Natural killer cell (primary cell): ENCODE data around the gene R3HDML. TPM values are rescaled to one million over a fixed set of nuclear protein-coding genes. Genes with fewer than 3 reads are reported as not detected.

Experiments
- ATAC-seq, 3 donors: fragments of 150-1000 bp in 2 of 3; fragments of 200-7000 bp in 1 of 3; cut with Tn5 transposase; 1 replicate in 1 of 3; 2 replicates in 2 of 3; pipeline ENCODE4 v1.10.0; 2021; ENCODE audit warnings: mild to moderate bottlenecking in 2 of 3, moderate library complexity in 2 of 3
- DNase-seq, 2 donors: peaks; one replicate each; pipeline versions ENCODE4 v3.0.0 to v3.0.0-alpha.2; 2013 to 2021; ENCODE audit warnings: mixed read lengths in 1 of 2
- H3K27ac ChIP-seq: one replicate; pipeline ENCODE4 v1.5.1; 2013; ENCODE audit warnings: mild to moderate bottlenecking, low read length
- H3K27me3 ChIP-seq: one replicate; pipeline ENCODE4 v1.6.1; 2013; ENCODE audit warnings: low read length; ENCODE audit not compliant: control insufficient read depth, insufficient read depth
- H3K36me3 ChIP-seq: one replicate; pipeline ENCODE4 v1.6.1; 2013; ENCODE audit warnings: low read length; ENCODE audit not compliant: control insufficient read depth, insufficient read depth
- H3K4me1 ChIP-seq: one replicate; pipeline ENCODE4 v1.6.1; 2013; ENCODE audit warnings: low read length; ENCODE audit not compliant: control insufficient read depth, insufficient read depth
- H3K4me3 ChIP-seq: one replicate; pipeline ENCODE4 v1.5.1; 2013; ENCODE audit warnings: low read length
- H3K9me3 ChIP-seq: one replicate; pipeline ENCODE4 v1.6.1; 2013; ENCODE audit warnings: low read length; ENCODE audit not compliant: control insufficient read depth, insufficient read depth
- H3K27ac Mint-ChIP-seq, 2 donors: one replicate each; pipeline ENCODE4 v1.8.0; 2022; ENCODE audit warnings: mild to moderate bottlenecking in 2 of 2, mixed read lengths in 2 of 2, moderate library complexity in 1 of 2
- H3K27me3 Mint-ChIP-seq, 2 donors: one replicate each; pipeline ENCODE4 v1.8.0; 2022; ENCODE audit warnings: low read depth in 2 of 2, mixed read lengths in 2 of 2
- H3K36me3 Mint-ChIP-seq: one replicate; pipeline ENCODE4 v1.8.0; 2022; ENCODE audit warnings: mixed read lengths
- H3K4me1 Mint-ChIP-seq, 2 donors: one replicate each; pipeline ENCODE4 v1.8.0; 2022; ENCODE audit warnings: mixed read lengths in 2 of 2
- H3K4me3 Mint-ChIP-seq: one replicate; pipeline ENCODE4 v1.8.0; 2022; ENCODE audit warnings: mild to moderate bottlenecking, moderate library complexity, mixed read lengths
- H3K9me3 Mint-ChIP-seq, 2 donors: one replicate each; pipeline ENCODE4 v1.8.0; 2022; ENCODE audit warnings: mixed read lengths in 2 of 2
- WGBS: methylation state at CpG from one replicate; pipeline ENCODE4 v1.1.7; 2013; ENCODE audit warnings: missing lambda C conversion rate; ENCODE audit not compliant: insufficient coverage; 5-methylcytosine and 5-hydroxymethylcytosine counted together
- intact Hi-C: fragments of 100-400 bp; cut with micrococcal nuclease; formaldehyde crosslinking; loops from one replicate; pipeline ENCODE4 v1.14.2; 2022
- total RNA-seq, 4 donors: library from RNA; stranded (reverse); fragments of 120-200 nt in 1 of 4; gene quantifications; one replicate each; pipeline versions ENCODE4 v1.2.3 to v1.2.4, GENCODE V29; 2013 to 2022
- TF ChIP-seq, protein P1 (sequence below): fragments of 200-600 bp; IDR thresholded peaks from one replicate; pipeline ENCODE4 v1.8.0; 2022; ENCODE audit warnings: antibody characterized with exemption

Gene R3HDML
- total RNA-seq, 3 donors from 2014 or later (not counting 1 experiment from before 2014, with no cell fraction given) = not detected

DNA sequence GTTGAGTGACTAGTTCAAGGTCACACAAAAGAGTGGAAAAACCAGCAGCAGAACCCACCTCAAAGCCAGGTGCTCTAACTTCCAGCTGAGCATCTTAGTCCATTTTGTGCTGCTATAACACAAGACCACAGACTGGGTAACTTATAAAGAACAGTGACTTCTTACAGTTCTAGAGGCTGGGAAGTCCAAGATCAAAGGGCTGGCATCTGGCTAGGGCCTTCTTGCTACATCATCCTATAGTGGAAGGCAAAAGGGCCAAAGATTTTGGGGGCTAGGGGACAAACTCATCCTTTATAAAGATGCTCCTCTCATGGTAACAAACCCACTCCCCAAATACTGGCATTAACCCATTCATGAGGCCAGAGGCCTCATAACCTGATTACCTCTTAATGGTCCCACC, 35.6 kb upstream of the R3HDML start:
- H3K9me3 Mint-ChIP-seq = no peaks in the 10 kb centered on the region
- ATAC-seq (no peak), DNase-seq (no peak)
- Histone ChIP-seq H3K36me3 (no peaks in the 10 kb centered on the region), H3K4me3 (no peak overlapping the region), H3K27ac (no peak overlapping the region), H3K9me3 (no peaks in the 10 kb centered on the region), H3K4me1 (no peaks in the 10 kb centered on the region), H3K27me3 (no peaks in the 10 kb centered on the region)
- H3K4me3 Mint-ChIP-seq = no peak overlapping the region
- H3K36me3 Mint-ChIP-seq = no peaks in the 10 kb centered on the region
- TF ChIP-seq, protein P1, sequence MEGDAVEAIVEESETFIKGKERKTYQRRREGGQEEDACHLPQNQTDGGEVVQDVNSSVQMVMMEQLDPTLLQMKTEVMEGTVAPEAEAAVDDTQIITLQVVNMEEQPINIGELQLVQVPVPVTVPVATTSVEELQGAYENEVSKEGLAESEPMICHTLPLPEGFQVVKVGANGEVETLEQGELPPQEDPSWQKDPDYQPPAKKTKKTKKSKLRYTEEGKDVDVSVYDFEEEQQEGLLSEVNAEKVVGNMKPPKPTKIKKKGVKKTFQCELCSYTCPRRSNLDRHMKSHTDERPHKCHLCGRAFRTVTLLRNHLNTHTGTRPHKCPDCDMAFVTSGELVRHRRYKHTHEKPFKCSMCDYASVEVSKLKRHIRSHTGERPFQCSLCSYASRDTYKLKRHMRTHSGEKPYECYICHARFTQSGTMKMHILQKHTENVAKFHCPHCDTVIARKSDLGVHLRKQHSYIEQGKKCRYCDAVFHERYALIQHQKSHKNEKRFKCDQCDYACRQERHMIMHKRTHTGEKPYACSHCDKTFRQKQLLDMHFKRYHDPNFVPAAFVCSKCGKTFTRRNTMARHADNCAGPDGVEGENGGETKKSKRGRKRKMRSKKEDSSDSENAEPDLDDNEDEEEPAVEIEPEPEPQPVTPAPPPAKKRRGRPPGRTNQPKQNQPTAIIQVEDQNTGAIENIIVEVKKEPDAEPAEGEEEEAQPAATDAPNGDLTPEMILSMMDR = no peak
- intact Hi-C loops = no loop called here
- no peak overlapping the region for H3K27ac Mint-ChIP-seq
- H3K4me1 Mint-ChIP-seq = peaks cover 0 to 6% of the 10 kb centered on the region in 2 donors
- H3K27me3 Mint-ChIP-seq = no peaks in the 10 kb centered on the region

DNA sequence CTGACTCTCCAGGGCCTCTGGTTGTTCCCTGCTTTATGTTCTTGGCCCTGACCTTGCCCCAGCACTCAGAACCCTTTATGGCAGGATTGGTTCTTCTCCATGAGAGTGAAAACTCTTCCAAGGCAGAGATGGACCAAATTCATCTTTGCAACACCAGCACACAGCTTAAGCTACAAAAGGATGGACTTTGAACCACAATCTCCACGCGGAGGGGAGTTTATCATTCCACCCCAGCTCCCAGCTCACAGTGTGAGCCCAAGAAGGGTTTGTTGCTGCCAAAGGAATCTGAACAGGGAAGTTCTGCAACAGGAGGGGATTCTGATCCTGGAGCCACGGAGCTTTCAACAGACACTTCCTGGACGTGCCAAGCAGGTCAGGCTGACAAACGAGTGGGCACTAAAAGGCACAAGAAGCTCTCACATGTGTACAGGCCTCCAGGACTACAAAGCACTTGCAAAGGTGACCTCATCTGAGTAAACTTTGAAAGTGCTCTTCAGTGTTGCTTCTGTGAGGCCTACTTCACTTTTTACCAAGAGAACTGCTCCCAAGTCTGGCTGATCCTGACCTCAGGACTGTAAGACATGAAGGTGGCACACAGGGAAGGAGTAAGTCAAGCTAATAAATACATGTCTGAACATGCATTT, 34.7 kb upstream of the R3HDML start:
- peaks cover 3% of the 10 kb centered on the region for H3K36me3 ChIP-seq
- no peaks in the 10 kb centered on the region for H3K9me3 Mint-ChIP-seq
- H3K27ac Mint-ChIP-seq = no peak overlapping the region
- DNase-seq (no peak), ATAC-seq (no peak)
- no peaks in the 10 kb centered on the region for H3K36me3 Mint-ChIP-seq
- H3K27me3 ChIP-seq = no peaks in the 10 kb centered on the region
- H3K4me1 ChIP-seq = no peaks in the 10 kb centered on the region
- H3K4me1 Mint-ChIP-seq = peaks cover 4 to 11% of the 10 kb centered on the region in 2 donors
- TF ChIP-seq, protein P1 = no peak
- H3K27ac ChIP-seq = no peak overlapping the region
- H3K9me3 ChIP-seq = no peaks in the 10 kb centered on the region
- H3K4me3 Mint-ChIP-seq = no peak overlapping the region
- intact Hi-C loops = no loop called here
- no peaks in the 10 kb centered on the region for H3K27me3 Mint-ChIP-seq
- no peak overlapping the region for H3K4me3 ChIP-seq
- 88% methylated on average over 5 of the region's 5 CpGs for WGBS

DNA sequence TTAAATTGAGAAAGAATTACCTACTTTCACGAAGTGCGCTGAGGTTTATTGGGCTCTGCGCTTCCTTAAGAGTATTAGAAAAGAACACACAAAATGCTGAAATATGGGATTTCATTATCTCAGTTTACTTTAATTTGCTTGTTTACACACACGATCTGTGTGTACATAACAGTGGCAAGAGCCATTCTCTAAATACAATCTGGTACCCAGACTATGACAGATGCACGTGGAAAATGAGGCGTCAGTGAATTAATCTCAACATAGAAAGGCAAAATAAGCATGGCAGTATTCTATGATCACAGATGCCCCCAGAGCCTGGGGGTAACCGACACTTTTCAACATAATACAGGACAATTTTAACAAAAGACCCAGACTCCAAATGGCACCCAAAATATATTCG, 34.1 kb upstream of the R3HDML start:
- intact Hi-C loops = no loop called here
- 94% methylated on average over 8 of the region's 8 CpGs for WGBS
- H3K36me3 Mint-ChIP-seq = no peaks in the 10 kb centered on the region
- Histone ChIP-seq H3K4me3 (no peak overlapping the region), H3K4me1 (no peaks in the 10 kb centered on the region), H3K9me3 (no peaks in the 10 kb centered on the region), H3K27ac (no peak overlapping the region), H3K27me3 (no peaks in the 10 kb centered on the region), H3K36me3 (peaks cover 3% of the 10 kb centered on the region)
- TF ChIP-seq, protein P1 = no peak
- peaks cover 4 to 11% of the 10 kb centered on the region in 2 donors for H3K4me1 Mint-ChIP-seq
- H3K27ac Mint-ChIP-seq = no peak overlapping the region
- no peak for ATAC-seq
- no peaks in the 10 kb centered on the region for H3K27me3 Mint-ChIP-seq
- DNase-seq = no peak
- H3K4me3 Mint-ChIP-seq = no peak overlapping the region
- no peaks in the 10 kb centered on the region for H3K9me3 Mint-ChIP-seq

DNA sequence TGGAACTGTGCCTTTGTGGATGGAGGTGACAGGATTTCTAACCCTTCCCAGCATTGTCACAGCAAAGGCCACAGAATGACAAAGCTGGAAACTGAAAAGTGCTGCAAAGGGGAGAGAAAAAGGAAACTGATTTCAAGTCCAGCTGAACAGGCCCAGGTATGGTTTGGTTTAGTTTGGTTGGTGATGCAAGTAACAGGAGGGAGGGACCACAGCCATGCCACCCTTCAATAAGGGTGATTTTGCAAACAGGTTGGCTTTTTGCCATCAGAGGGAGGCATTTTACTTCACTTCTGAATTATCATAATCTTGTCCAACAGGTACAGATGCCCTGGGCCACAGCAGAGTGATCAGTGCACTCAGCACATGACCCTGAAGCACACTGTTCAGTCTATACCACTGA, 32.5 kb upstream of the R3HDML start:
- no peak overlapping the region for H3K27ac Mint-ChIP-seq
- H3K4me3 Mint-ChIP-seq = no peak overlapping the region
- no peaks in the 10 kb centered on the region for H3K27me3 Mint-ChIP-seq
- no peak for DNase-seq
- H3K27me3 ChIP-seq = no peaks in the 10 kb centered on the region
- ATAC-seq = no peak
- peaks cover 5 to 7% of the 10 kb centered on the region in 2 donors for H3K4me1 Mint-ChIP-seq
- no peak overlapping the region for H3K4me3 ChIP-seq
- TF ChIP-seq, protein P1 = no peak
- no peak overlapping the region for H3K27ac ChIP-seq
- H3K4me1 ChIP-seq = no peaks in the 10 kb centered on the region
- H3K9me3 Mint-ChIP-seq = no peaks in the 10 kb centered on the region
- no peaks in the 10 kb centered on the region for H3K9me3 ChIP-seq
- intact Hi-C loops = no loop called here
- no peaks in the 10 kb centered on the region for H3K36me3 Mint-ChIP-seq
- peaks cover 3% of the 10 kb centered on the region for H3K36me3 ChIP-seq
